ENCODE measurements around the gene SYNE1.

SYNE1 gene

GRCh38 chr6:152273638-152274037, 363.5 kb downstream of the SYNE1 start:
- DNase-seq (ENCODE audit: low read depth) = no peak

DNA sequence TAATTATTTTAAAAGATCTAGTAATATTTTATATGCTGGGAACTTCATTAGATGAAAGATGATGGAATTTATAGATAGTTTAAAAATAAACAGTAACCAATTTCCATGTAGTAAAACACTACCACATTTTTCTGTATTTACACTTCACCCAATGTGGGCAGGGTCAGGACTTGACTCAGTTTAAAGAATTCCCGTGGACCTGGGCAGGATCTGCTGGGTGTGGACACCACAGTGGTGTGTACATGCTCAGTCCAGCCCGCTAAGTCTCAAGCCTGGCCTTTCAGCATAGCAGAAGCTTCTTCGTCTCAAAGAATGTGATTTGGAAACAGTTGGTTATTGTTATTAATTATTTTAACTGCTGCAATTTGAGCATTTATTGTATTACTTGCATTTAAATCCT, 364.2 kb downstream of the SYNE1 start:
- DNase-seq (ENCODE audit: low read depth) = no peak

DNA sequence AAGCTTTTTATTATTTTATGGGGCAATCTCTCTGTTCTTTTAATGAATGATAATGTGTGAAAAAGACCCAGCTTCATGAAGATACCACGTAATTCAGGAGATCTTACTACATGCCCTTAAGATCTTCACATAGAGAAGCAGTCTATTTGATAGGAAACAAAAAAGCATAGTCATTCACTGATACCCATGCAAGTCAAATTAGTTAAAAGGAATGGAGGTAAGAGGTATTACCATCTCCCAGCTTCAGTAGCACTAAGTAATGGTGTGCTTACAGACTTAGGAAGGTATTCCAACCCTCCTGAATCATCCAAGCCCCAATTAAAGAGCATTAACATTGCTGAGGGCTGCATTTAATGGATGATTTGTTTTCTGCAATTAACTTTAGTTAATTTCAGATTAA, 364.7 kb downstream of the SYNE1 start:
- no peak for DNase-seq (ENCODE audit: low read depth)

DNA sequence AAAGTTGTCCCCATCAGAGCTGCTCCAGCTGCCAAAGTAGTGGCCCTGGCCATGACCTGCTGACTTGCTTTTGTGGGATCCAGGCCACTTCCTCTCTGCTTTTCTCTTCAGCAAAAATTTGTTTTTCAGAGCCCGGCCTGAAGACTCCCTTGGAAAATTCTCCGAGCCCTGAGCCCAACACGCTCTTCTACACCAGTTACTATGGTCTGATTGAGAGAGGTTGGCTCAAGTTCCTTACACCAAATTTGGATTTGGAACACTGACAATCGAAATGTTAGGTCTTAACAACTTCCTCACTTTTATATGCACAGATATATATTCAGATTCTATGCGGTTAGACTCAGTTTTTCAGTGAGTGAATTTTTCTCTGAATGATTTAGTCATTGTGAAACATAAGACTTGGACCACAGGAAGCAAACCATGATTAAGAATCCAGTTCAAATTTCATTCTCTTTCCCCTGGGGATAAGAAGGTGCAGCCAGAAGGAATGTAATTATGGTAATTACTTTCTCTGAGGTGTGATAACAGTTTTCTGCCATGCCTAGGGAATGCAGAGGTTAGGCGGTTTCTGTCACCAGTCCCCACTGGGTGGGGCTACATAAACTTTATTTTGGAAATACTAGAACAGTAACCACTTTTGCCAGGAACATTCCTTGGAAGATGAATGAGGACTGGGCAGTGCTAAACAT, 365.2 kb downstream of the SYNE1 start:
- DNase-seq (ENCODE audit: low read depth) = no peak

GRCh38 chr6:152270301-152270925, 366.7 kb downstream of the SYNE1 start:
- DNase-seq (ENCODE audit: low read depth) = no peak

GRCh38 chr6:152268846-152269442, 368.2 kb downstream of the SYNE1 start:
- DNase-seq (ENCODE audit: low read depth) = no peak

DNA sequence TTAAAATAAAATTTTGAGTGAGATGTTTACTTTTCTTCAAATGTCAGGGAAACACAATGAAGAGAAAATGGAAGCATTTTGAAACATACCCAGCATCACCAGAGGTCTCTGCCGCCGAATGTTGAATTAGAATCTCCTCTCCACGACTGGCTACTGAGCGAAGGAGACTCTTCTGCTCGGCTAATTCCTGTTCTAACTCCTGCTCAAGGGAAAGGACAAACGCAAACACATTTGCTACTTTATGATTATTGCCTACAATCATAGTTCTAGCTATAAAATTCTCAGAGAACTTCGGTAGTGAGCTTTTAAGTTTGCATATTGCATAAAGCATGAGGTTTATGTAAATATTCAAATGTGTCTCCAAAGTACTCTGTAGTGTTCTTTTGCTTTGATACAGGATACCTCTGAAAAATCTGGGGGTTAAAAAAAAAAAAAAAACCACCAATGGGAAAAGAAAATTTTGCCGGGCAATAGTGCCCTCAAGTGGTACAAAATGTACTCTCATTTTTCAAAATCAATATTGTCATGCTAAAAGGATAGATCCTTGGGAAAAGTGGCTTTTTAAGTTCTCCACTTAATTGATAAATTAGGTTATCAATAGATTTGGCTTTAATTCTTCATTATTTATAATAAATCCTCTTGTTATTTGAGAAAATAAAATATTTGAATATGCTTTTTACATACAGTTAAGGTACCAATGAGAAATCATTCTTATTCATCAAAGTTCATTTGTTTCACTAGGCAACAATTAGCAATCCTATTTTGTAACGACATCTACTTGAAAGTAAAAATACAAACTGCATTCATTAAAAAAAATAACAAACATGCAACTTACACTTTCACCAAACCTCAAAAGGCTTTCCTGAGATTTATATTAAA, 369.0 kb downstream of the SYNE1 start:
- no peak for DNase-seq (ENCODE audit: low read depth)

DNA sequence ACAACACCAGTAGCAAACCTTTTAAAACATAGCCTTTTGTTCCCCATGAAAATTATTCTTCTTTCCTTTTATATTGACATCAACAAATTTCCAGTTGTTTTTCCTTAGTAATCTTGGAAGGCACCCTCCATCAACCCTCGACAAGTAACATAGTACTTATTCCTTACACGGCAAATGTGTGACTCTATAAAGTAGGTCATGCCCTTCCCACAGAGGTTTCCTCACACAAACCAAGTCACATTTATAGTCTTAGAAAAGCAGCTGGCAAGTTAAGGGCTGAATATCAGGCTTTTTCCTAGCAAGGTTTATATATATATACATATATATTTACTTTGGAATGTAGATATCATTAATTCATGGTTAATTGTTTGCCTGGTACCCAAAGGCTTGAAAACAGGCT, 371.5 kb downstream of the SYNE1 start:
- DNase-seq (ENCODE audit: low read depth) = no peak

- DNase-seq (ENCODE audit: low read depth) = no peak
Measured at GRCh38 chr6:152263582-152263981, 373.6 kb downstream of the SYNE1 start.

GRCh38 chr6:152261179-152261578, 376.0 kb downstream of the SYNE1 start:
- no peak for DNase-seq (ENCODE audit: low read depth)

DNA sequence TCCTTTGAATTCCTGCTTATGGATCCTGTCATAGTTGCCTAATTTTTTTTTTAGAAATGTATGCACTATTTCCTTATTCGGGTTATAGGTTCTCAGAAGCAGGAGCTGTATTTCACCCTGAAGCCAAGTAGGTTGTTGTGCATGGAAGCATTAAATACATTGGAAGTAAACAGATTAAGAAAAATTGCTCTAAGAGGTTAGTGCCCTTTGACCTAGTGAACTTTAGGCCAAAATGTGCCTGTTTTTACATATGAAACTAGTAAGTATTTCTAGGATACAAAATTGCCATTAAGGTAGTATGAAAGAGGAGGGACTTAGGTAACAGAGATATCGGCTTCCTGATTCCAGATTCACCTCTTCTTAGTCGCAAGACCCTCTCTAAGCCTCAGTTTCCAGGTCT, 377.9 kb downstream of the SYNE1 start:
- DNase-seq (ENCODE audit: low read depth) = no peak

- DNase-seq (ENCODE audit: low read depth) = no peak
Measured at GRCh38 chr6:152257581-152257980, 379.6 kb downstream of the SYNE1 start.

DNA sequence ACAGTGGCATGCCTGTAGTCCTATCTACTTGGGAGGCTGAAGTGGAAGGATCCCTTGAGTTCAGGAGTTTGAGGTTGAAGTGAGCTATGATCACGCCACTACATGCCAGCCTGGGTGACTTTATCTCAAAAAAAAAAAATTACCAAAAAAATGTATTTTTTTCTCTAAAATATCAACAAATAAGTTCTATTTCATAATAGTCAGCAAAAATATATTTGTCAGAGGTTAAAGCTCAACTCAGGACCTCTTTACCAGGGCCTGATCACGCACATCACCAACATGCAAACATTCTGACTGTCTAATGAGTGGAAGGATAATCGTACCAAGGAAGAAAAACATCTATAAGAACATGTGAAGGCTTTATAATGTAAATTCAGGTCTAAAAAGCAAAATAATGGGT, 387.0 kb downstream of the SYNE1 start:
- no peak for DNase-seq (ENCODE audit: low read depth)

DNA sequence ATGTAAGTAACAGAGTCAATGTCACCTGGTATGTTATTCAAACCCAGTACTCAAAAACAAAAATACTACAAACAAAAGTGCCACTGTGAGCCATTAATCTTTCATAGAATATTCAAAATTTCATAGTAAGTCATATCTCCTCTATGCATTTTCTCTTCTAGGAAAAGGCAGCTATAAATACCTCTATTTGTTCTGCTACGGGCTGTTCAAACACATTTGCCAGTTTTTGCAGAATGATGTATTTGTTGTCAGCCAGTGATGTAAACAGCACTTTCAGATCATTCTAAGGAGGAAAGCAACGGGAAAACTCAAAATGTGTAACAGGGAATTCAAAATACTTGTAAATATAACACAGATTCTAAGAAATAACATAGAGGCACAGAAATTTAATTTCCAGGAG, 388.2 kb downstream of the SYNE1 start:
- DNase-seq (ENCODE audit: low read depth) = no peak

GRCh38 chr6:152246554-152247337, 390.4 kb downstream of the SYNE1 start:
- no peak for DNase-seq (ENCODE audit: low read depth)

- DNase-seq (ENCODE audit: low read depth) = no peak
Measured at GRCh38 chr6:152244998-152245630, 392.0 kb downstream of the SYNE1 start.

GRCh38 chr6:152241013-152241766, 396.0 kb downstream of the SYNE1 start:
- DNase-seq (ENCODE audit: low read depth) = no peak

- no peak for DNase-seq (ENCODE audit: low read depth)
Measured at GRCh38 chr6:152240436-152240835, 396.7 kb downstream of the SYNE1 start.

GRCh38 chr6:152236370-152237097, 400.6 kb downstream of the SYNE1 start:
- DNase-seq (ENCODE audit: low read depth) = no peak
